IPS DF 4.7 (cell line): Measurements from ENCODE around the gene GP1BB.

ENCODE experiments used
- DNase-seq: peaks from one replicate; pipeline ENCODE4 v3.0.0-alpha.2; 2013; ENCODE audit warnings: low spot score; ENCODE audit errors: extremely low read depth

Gene GP1BB

GRCh38 chr22:19765477-19766239, 42.3 kb downstream of the GP1BB start:
- DNase-seq, result no peak

- no peak for DNase-seq
Measured at GRCh38 chr22:19766240-19766510, 42.8 kb downstream of the GP1BB start.

- DNase-seq, result no peak
Measured at GRCh38 chr22:19766511-19767426, 43.4 kb downstream of the GP1BB start.

- no peak for DNase-seq
Measured at GRCh38 chr22:19767427-19768341, 44.3 kb downstream of the GP1BB start.

GRCh38 chr22:19769393-19769715, 46.0 kb downstream of the GP1BB start:
- DNase-seq, result no peak

- DNase-seq, result no peak
Measured at GRCh38 chr22:19770349-19771220, 47.2 kb downstream of the GP1BB start.

GRCh38 chr22:19772422-19772672, 49.0 kb downstream of the GP1BB start:
- DNase-seq, result no peak

GRCh38 chr22:19772673-19773469, 49.5 kb downstream of the GP1BB start:
- DNase-seq, result no peak

GRCh38 chr22:19773470-19774040, 50.2 kb downstream of the GP1BB start:
- DNase-seq, result no peak
